ENCODE measurements around the gene TJP2. TPM values are rescaled to one million over a fixed set of nuclear protein-coding genes. Genes with fewer than 3 reads are reported as not detected.

Gene TJP2
- total RNA-seq, 4 donors from 2014 or later = 98.8 to 203 (median 137) TPM

GRCh38 chr9:69193685-69194032 is 19.6 kb downstream of the TJP2 start:
- TF ChIP-seq CTCF (IDR thresholded peaks at IDR 0.05; ENCODE audit: low read depth) = no peak

GRCh38 chr9:69194702-69195418 is 20.8 kb downstream of the TJP2 start:
- TF ChIP-seq CTCF (IDR thresholded peaks at IDR 0.05; ENCODE audit: low read depth) = no peak

- no peak for TF ChIP-seq CTCF (IDR thresholded peaks at IDR 0.05; ENCODE audit: low read depth)
Measured at GRCh38 chr9:69195668-69196067, 21.6 kb downstream of the TJP2 start.

GRCh38 chr9:69197687-69198086 is 23.6 kb downstream of the TJP2 start:
- TF ChIP-seq CTCF (IDR thresholded peaks at IDR 0.05; ENCODE audit: low read depth) = no peak

GRCh38 chr9:69198521-69199220 is 24.6 kb downstream of the TJP2 start:
- TF ChIP-seq CTCF (IDR thresholded peaks at IDR 0.05; ENCODE audit: low read depth) = no peak

GRCh38 chr9:69199769-69200470 is 25.8 kb downstream of the TJP2 start:
- TF ChIP-seq CTCF (IDR thresholded peaks at IDR 0.05; ENCODE audit: low read depth) = no peak

GRCh38 chr9:69202556-69202955 is 28.5 kb downstream of the TJP2 start:
- no peak for TF ChIP-seq CTCF (IDR thresholded peaks at IDR 0.05; ENCODE audit: low read depth)

All from subcutaneous adipose tissue (tissue), 4 donors.